Stimulated activated CD8-positive, alpha-beta memory T cell treated with anti-CD3 and anti-CD28 coated beads, Interleukin-2, amount 100 ng/mL, for 48 hours (primary cell): ENCODE measurements around the gene RFX3.

Experiments
- DNase-seq, 2 donors: peaks; one replicate each; pipeline ENCODE4 v3.0.0-alpha.2; 2020; ENCODE audit warnings: low read depth in 2 of 2

Gene RFX3

GRCh38 chr9:3513265-3513818, 12.5 kb downstream of the RFX3 start:
- DNase-seq = no peak

GRCh38 chr9:3511551-3511950, 14.2 kb downstream of the RFX3 start:
- no peak for DNase-seq

GRCh38 chr9:3510796-3511195, 15.0 kb downstream of the RFX3 start:
- DNase-seq = no peak

GRCh38 chr9:3509926-3510325, 15.9 kb downstream of the RFX3 start:
- DNase-seq = no peak

- no peak for DNase-seq
Observed at GRCh38 chr9:3508521-3509291, 17.1 kb downstream of the RFX3 start.

- no peak for DNase-seq
Observed at GRCh38 chr9:3508078-3508431, 17.7 kb downstream of the RFX3 start.

- no peak for DNase-seq
Observed at GRCh38 chr9:3507395-3508077, 18.3 kb downstream of the RFX3 start.

- no peak for DNase-seq
Observed at GRCh38 chr9:3506164-3506563, 19.6 kb downstream of the RFX3 start.

GRCh38 chr9:3502560-3503398, 23.0 kb downstream of the RFX3 start:
- no peak for DNase-seq

- no peak for DNase-seq
Observed at GRCh38 chr9:3500044-3500443, 25.8 kb downstream of the RFX3 start.

- DNase-seq = no peak
Observed at GRCh38 chr9:3498691-3499090, 27.1 kb downstream of the RFX3 start.

GRCh38 chr9:3497857-3498256, 27.9 kb downstream of the RFX3 start:
- DNase-seq = no peak

GRCh38 chr9:3497401-3497800, 28.4 kb downstream of the RFX3 start:
- DNase-seq = no peak

- DNase-seq = no peak
Observed at GRCh38 chr9:3495855-3496254, 29.9 kb downstream of the RFX3 start.

- DNase-seq = no peak
Observed at GRCh38 chr9:3492214-3492613, 33.6 kb downstream of the RFX3 start.

GRCh38 chr9:3491450-3491849, 34.4 kb downstream of the RFX3 start:
- no peak for DNase-seq

- DNase-seq = no peak
Observed at GRCh38 chr9:3490957-3491356, 34.8 kb downstream of the RFX3 start.

- no peak for DNase-seq
Observed at GRCh38 chr9:3482578-3482977, 43.2 kb downstream of the RFX3 start.

- DNase-seq = no peak
Observed at GRCh38 chr9:3480353-3480655, 45.5 kb downstream of the RFX3 start.

GRCh38 chr9:3479514-3480352, 46.1 kb downstream of the RFX3 start:
- no peak for DNase-seq

GRCh38 chr9:3478549-3478953, 47.2 kb downstream of the RFX3 start:
- DNase-seq = no peak
